GM18951 (cell line): ENCODE measurements around the gene GRIK4.

Experiments
- POLR2A ChIP-seq: IDR thresholded peaks from 4 replicates; pipeline ENCODE4 v1.6.1; 2011; ENCODE audit warnings: mild to moderate bottlenecking; ENCODE audit not compliant: insufficient read length, insufficient read depth; ENCODE audit errors: extremely low read depth
- in situ Hi-C: fragments of 300-500 bp; cut with MboI; formaldehyde crosslinking; loops from one replicate; pipeline ENCODE4 v1.12.0; 2022; ENCODE audit warnings: low sequenced_read_pairs, mixed read lengths, inconsistent platforms; ENCODE audit not compliant: unreplicated experiment

Gene GRIK4

DNA sequence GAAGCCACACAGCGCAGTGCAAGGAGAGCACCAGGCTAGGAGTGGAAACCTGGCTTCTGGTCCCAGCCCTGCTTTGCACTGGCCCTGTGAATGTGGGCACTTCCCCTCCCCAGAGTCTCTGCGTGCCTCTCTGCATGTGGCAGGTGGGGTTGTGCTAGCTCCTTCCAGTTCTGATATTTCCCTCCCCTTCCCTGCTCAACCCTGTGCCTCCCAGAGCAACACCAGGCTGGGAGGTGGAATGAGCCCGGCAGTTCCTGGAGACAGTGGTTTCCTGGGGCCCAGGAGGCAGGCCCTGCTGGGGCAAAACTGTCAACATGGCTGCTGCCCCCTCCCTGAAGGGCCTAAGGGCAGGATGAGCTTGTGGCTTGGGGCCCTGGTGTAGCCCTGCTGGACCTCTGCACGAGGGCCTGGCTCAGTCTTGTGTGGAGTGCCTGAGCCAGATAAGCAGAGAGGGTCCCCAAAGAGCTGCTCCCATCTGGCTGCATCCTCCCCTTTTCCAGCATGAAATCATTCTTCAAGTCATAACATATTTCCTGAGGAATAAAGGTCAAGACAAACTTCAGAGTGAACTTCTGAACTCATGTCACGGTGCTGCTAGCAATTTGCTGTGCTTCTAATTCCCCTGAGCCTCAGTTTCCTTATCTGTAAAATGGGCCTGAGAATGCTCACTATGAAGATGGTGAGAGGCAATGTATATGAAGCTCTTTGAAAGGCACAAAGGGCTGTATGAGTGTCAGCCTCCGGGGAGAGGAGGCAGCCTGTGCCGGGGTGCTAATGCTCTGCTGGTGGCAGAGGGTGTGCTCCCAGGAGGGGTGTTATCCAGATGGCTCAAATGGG lies 116.0 kb downstream of the GRIK4 start:
- no peak for TF ChIP-seq POLR2A
- in situ Hi-C loops = no loop called here

DNA sequence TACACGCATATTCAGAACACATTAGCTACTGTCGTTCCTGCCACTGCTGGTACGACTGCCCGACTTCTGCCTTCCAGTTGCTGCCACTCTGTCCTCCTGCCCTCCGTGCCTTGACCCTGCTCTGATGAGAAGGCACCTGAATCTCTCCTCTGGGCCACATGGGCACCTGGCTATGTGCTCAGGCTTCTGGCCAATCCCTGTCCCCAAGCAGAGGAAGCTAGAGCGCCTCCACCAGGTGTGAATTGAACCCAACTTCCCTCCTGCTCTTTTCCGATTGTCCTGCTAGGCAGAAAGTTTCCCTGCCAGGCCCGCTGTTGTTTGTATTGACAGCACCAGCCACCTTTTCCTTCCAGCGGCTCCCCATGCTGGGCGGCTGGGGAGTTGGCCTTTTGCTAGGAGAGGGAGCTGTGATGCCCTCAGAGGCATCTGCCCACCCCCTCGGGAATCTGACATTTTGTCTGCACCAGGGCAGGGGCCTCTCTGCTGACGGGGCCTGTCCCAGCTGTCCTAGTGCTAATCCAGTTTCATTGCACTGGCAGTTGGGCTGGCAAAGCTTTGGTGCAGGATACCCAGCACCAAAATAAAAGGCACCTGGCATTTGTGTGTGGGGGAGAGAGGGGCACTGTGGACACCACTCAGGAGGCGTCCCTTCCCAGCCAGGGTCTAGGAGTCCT lies 118.0 kb downstream of the GRIK4 start:
- in situ Hi-C loops = no loop called here

DNA sequence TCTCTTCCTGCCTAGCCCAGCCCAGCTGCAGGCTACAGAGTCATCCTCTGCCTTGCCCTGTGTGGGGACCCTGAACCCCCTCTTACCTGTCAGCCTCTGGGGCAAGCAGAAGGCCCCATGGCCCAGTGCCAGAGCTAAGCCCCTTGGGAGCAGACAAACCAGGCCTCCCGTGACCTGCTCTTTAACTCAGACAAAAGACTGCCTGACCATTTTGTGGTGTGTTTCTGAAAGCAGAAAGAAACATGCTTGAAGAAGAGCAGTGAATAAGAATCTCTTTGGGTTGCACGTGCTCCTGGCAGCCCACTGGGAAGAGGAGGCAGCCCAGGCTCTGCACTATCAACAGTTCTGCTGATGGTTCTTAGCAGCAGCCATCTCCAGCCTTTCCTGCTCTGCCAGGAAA lies 118.6 kb downstream of the GRIK4 start:
- in situ Hi-C loops = no loop called here
- no peak for TF ChIP-seq POLR2A

More for the DNA sequence above, 118.0 kb downstream of the GRIK4 start:
- TF ChIP-seq POLR2A = no peak

DNA sequence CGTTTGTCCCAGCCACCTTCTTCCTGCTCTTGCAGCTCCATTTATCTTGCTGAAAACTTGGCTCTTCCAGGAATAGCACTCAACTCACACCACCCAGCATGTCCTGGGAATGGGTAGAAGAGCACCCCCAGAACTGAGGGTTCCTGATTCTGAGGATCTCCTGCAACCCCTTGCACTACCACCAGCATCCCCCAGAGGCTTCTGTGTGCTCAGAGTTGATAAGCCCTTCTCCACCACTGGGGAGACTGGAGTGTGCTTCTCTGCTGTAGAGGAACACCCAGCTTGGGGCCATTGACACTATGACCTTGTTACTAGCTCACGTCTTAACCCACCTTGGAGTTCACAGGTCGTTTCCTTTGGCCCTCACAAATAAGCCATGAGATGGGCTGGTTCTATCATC lies 121.0 kb downstream of the GRIK4 start:
- in situ Hi-C loops = no loop called here

DNA sequence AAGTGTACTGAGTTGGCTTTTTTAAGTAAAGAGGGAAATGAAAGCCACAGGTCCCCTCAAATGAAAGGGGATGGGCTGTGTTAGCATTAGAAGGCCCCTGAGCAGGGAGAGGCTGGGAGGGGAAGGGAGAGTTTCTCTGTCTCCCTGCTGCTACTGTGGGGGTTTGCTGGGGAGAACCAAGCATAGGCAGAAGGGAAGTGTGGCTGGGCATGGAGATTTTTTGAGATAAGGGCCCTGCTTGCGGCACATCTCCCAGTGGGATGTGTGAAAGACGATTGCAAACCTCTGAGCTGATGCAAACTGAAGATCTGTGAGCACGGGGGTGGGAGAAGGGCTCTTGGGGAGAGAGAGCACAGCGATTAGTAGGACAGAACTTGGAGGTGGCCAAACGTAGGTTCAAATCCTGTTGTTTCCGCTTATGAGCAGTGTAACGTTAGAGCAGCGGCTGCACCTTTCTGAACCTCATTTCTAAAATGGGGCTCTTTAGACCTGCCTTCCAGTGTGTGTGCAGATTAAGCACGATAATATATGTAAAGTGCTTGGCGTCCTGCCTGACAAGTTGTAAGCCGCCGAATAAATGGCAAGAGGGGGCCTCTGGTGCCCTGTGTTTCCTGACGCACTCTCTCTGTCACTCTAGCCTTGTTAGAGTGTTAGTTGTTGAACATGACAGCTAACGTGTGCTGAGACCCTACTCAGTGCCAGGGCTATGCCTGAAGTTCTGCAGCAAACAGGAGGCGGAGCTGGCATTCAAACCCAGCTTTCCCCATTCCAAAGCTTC lies 122.3 kb downstream of the GRIK4 start:
- in situ Hi-C loops = no loop called here
- no peak for TF ChIP-seq POLR2A

More for the DNA sequence above, 121.0 kb downstream of the GRIK4 start:
- no peak for TF ChIP-seq POLR2A

DNA sequence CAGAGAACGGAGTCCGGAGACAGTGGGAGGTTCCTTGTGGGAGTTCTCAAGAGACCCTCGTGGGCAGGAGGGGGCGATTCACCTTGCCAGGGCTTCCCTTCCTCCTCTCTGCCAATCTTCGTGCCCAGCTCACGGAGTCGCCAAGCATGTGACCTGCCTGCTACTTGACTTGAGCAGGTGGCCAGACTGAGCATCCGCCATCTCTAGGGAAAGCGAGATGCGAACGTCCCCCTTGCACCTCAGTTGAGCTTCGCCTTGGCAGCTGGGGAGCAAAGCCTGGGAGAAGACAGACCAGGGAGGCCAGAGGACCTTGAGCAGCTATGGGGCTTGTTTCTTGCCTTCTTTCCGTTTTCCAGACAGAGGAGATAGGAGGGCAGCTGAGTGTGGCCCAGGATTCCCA lies 123.2 kb downstream of the GRIK4 start:
- no peak for TF ChIP-seq POLR2A
- in situ Hi-C loops = no loop called here

DNA sequence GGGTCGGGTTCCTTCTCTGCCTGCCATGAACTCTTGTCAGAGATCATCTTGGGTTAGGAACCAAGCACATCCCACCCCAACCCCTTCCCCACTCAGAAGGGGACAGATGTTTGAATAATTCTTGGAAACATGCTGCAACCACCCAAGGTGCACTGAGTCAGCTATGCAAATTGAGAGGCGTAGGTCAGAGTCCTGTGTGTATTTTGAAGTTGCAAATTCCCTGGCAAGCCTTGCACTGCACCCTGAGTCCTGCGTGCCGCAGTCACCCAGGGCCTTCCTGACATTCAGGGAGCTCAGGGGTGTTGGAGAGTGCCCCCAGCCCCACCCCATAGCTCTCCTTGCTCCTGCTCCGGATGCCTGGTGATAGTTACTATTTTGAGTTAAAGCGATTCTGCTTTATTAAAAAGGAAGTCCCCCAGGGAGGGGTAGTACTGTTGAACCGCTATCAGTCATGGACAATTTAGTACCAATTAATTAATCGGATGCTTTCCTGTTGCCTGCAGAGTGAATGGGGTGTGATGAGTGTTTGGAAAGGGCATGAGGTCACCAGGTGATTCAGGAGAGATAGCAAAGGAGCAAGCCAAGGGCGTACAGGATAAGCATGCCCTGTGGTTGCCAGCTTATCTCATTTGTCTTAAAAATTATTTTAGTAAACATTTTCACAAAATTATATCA lies 123.7 kb downstream of the GRIK4 start:
- in situ Hi-C loops = no loop called here
- no peak for TF ChIP-seq POLR2A

DNA sequence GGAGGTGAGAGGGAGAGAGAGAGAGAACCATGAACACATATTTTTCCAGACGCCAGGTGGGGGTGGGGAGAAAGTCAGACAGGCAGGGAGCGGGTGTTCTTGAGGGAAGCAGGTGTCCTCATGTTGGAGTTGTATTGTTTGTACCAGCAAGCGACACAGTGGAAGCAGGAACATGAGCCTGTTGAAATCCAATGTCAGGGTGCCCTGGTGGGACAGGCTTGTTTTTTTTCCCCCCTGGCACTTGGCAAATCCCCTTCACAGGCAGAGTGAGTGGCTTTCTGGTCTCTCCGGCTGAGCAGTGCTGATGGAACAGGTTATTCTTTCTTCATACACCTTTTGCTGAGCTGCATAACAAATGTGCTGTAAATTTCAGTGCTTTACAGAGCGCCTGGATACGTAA lies 125.6 kb downstream of the GRIK4 start:
- in situ Hi-C loops = no loop called here
- no peak for TF ChIP-seq POLR2A

DNA sequence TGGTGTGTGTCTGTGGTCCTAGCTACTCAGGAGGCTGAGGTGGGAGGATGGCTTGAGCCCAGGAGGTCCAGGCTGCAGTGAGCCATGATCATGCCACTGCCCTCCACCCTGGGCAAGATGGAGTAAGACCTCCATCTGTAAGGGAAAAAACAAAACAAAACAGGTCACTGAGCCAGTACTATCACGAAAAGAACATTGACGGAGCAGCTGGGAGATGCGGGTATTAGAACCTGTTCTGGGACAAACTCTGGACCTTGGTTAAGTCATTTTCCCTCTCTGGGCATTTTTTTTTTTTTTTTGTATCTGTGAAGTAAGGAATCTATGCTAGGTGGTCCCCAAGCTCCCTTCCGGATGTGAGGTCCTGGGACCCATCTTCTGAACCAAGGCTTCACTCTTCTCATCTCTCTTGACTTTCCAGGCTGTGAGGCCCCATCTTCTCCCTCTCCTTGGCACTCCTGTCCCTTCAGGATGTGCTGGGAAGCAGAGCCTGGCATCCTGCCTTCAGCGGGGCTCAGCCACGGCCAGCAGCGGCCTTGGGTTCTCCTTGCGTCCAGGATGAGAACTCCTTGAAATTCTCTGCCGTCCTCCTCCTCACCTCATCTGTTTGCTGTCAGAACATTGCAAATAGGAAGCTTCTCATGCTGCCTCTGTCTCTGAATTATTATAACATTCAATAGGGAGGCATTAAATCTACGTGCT lies 130.8 kb downstream of the GRIK4 start:
- no peak for TF ChIP-seq POLR2A
- in situ Hi-C loops = no loop called here

DNA sequence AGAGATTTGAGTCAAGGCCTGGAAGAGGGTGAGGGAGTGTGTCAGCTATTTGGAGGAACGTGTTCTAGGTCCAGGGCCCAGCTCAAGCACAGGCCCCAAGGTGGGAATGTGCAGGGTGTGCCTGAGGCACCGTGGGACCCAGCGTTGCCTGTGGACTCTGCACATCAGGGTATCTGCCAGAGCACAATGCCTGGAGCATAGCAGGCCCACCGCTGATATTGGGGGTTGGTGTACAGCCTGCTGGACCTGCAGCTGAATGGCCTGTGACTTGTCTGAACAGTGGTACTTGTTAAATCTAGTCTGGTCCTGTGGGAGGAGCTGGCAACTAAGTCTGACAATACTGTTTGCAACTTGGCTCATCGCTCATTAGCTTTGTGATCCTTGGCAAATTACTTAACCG lies 131.7 kb downstream of the GRIK4 start:
- TF ChIP-seq POLR2A = no peak
- in situ Hi-C loops = no loop called here

DNA sequence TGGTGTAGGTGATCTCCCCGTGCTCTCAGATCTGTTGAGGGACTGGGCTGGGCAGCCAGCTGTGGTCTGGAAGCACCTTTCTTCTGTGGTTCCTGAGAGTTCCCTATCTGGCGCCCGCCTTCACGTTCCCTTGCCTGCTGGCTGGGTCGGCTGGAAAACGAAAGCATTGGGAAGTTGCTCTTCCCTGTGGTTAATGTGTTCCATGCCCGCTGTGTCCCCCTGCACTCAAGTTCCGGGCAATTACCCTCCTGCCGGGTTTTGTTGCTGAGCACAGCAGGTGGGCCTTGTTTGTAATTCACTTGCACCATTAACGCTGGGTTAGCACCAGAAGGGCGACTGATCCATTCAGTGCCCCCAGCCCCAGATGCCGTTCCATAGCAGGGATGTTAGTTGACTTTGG lies 134.1 kb downstream of the GRIK4 start:
- no peak for TF ChIP-seq POLR2A
- in situ Hi-C loops = no loop called here

DNA sequence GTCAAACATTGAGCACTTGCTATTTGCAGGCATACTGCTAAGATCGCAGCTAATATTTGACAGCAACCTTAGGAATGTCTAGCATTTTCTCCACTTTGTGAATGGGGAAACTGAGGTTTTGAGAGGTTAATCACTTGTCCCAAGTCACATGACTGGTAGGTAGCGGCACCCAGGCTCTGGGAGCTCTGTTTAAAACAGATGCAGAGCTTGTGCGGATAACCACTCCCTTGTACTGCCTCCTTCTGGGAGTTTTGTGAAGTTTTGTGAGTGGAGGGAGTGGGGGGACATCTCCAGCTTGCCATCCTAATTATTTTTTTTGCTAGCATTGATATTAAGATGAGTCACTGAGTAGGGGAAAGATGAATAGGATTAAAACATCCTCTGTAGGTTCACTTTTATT lies 134.7 kb downstream of the GRIK4 start:
- in situ Hi-C loops = no loop called here
- TF ChIP-seq POLR2A = no peak
